ENCODE measurements around the gene FILIP1.

Gene FILIP1

DNA sequence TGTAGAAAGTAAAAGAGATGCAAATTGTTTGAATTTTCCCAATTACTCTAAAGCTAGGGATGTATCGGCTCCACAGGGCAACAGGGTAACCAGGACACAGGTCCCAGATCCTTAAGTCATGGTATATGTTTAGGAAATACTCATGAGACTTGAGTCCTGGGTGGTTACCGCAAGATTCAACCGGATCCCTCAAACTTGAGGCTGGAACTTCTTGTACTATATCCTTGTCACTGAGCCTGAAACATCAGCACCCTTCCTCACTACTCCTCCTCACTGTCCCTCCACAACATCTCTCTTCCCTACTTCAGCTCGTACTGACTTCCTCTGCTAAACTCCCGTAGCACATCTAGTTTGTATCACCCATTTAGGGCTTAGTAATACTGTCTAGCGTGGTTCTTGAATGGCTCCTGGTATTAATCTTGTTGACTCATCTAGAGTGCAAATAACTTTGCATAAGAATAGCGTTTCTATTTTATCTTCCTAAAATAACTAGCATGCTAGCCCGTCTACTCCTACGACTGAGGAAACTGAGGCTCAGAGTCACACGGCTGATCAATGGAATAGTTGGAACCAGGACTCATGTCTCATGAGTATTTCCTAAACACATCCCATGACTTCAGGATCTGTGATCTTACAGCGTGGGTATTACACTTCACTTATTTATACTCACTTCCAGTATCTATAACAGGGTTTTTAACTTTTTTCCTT is 72.1 kb downstream of the FILIP1 start:
- TF ChIP-seq, protein P1, sequence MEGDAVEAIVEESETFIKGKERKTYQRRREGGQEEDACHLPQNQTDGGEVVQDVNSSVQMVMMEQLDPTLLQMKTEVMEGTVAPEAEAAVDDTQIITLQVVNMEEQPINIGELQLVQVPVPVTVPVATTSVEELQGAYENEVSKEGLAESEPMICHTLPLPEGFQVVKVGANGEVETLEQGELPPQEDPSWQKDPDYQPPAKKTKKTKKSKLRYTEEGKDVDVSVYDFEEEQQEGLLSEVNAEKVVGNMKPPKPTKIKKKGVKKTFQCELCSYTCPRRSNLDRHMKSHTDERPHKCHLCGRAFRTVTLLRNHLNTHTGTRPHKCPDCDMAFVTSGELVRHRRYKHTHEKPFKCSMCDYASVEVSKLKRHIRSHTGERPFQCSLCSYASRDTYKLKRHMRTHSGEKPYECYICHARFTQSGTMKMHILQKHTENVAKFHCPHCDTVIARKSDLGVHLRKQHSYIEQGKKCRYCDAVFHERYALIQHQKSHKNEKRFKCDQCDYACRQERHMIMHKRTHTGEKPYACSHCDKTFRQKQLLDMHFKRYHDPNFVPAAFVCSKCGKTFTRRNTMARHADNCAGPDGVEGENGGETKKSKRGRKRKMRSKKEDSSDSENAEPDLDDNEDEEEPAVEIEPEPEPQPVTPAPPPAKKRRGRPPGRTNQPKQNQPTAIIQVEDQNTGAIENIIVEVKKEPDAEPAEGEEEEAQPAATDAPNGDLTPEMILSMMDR (conservative IDR thresholded peaks at IDR 0.05; ENCODE audit: low read depth): no peak
- POLR2A ChIA-PET (ENCODE audit: low non-redundant PET): no interaction called here
- H3K27ac ChIP-seq: no peak overlapping the region
- DNase-seq (ENCODE audit: low spot score): no peak
- CTCF ChIA-PET: no interaction called here

DNA sequence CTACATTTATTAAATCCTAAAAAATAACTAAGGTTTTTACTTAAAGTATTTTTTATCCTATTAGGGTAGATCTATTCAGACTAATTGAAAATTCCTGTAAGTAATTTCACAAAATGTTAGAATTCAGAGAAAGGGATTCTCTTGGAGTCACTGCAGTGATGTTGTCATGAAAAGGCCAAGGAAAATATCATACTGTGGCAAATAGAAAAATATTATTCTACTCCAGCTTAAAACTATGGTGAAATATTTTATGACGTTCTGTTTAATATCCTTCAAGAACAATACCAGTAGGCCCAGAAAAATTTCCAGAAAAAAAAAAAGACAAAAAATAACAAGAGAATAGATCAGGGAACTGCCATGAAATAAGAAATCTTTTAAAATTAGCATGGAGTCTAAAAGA is 73.6 kb downstream of the FILIP1 start:
- ChIA-PET POLR2A (ENCODE audit: low non-redundant PET) (no interaction called here), CTCF (no interaction called here)
- DNase-seq (ENCODE audit: low spot score): no peak
- no peak overlapping the region for H3K27ac ChIP-seq
- TF ChIP-seq, protein P1 (conservative IDR thresholded peaks at IDR 0.05; ENCODE audit: low read depth): no peak

DNA sequence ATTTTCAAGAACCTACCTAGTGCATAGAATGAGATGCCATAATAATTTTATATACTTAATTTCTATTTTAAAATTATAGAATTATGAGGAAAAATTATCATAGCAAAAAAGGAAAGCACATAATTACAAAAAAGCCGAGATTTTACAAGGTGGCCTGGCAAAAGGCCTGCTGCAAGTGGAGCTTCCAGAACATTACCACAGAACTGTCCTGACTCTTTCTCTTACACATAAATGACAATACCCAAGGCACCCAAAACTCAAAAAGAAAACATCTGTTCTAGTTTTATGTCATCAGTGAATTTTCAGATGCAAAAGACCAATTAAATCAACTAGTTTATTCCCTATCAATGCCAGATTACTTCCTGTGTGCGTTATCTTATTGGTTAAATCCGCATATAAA is 74.2 kb downstream of the FILIP1 start:
- TF ChIP-seq, protein P1 (conservative IDR thresholded peaks at IDR 0.05; ENCODE audit: low read depth): no peak
- POLR2A ChIA-PET (ENCODE audit: low non-redundant PET): no interaction called here
- CTCF ChIA-PET: no interaction called here
- H3K27ac ChIP-seq: no peak overlapping the region
- DNase-seq (ENCODE audit: low spot score): no peak

DNA sequence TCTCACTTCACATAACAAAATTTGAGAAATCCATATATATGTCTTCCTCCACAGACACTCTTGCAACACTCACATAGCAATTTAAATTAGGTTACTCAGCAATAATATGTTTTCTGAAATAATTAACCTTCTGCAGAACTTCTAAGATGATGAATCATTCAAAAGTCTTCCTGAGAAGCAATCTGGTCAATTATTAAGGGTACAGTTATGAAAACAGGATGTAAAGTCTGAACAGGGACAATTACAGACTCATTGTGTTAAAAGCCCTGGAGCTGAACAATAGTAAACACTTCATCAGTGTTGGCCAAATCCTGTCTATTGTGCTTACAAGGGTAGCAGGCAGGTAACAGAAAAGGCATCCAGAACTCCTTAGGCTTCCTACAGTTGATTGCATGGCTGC is 75.4 kb downstream of the FILIP1 start:
- TF ChIP-seq, protein P1 (conservative IDR thresholded peaks at IDR 0.05; ENCODE audit: low read depth): no peak
- ChIA-PET POLR2A (ENCODE audit: low non-redundant PET) (no interaction called here), CTCF (no interaction called here)
- peak; percentile 17 for DNase-seq (ENCODE audit: low spot score)
- no peak overlapping the region for H3K27ac ChIP-seq

DNA sequence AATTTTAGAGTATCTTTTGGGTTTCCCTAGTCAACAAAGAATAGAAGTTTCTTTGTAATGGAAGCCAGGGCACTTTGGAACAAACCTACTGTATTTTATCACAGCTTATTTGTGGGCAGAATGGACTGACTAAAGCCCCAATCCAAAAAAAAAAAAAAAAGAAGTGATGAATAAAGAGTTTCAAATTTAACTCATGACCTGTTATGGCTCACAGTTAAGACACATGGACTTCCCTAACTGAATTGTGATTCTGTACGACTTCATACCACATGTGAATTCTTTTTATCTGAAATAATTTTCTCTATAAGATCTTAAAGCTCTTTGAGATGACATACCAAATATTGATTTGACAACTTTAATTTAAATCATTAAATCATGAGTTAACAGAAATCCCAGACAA is 77.2 kb downstream of the FILIP1 start:
- H3K27ac ChIP-seq: no peak overlapping the region
- ChIA-PET POLR2A (ENCODE audit: low non-redundant PET) (no interaction called here), CTCF (interaction anchor here (1.4 kb wide), 1 partner anchor 31 kb away, joined by 10 read pairs; no protein-coding TSS in a partner anchor)
- TF ChIP-seq, protein P1 (conservative IDR thresholded peaks at IDR 0.05; ENCODE audit: low read depth): no peak
- no peak for DNase-seq (ENCODE audit: low spot score)

DNA sequence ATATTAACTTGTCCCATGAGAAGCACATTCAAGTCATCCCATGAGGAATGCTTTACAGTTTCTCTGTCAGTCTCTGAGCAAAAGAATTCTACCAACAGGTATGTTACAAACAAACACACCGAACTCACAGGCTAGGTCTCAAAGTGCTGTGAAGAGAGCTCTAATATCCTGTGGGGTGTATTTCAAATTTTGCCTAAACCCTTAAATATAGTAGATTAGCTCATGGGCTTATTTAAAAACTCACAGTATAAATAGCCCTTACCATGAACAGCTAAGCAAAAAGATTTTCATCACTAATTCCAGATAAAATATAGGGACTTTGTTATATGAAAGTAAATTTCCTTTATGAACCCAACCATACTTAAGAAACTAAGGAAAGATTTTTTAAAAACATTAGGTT is 77.8 kb downstream of the FILIP1 start:
- CTCF ChIA-PET: interaction anchor here (1.4 kb wide), 1 partner anchor 30 kb away, joined by 10 read pairs; no protein-coding TSS in a partner anchor
- no peak for DNase-seq (ENCODE audit: low spot score)
- TF ChIP-seq, protein P1 (conservative IDR thresholded peaks at IDR 0.05; ENCODE audit: low read depth): no peak
- POLR2A ChIA-PET (ENCODE audit: low non-redundant PET): no interaction called here
- H3K27ac ChIP-seq: no peak overlapping the region

Data from RWPE1 (cell line).